ENCODE measurements around the gene EEA1. TPM values are rescaled to one million over a fixed set of nuclear protein-coding genes. Genes with fewer than 3 reads are reported as not detected.

The EEA1 gene
- total and polyA plus RNA-seq, 2 donors (not counting 1 experiment from before 2014, with no cell fraction given) = 25.6 to 46.4 TPM

DNA sequence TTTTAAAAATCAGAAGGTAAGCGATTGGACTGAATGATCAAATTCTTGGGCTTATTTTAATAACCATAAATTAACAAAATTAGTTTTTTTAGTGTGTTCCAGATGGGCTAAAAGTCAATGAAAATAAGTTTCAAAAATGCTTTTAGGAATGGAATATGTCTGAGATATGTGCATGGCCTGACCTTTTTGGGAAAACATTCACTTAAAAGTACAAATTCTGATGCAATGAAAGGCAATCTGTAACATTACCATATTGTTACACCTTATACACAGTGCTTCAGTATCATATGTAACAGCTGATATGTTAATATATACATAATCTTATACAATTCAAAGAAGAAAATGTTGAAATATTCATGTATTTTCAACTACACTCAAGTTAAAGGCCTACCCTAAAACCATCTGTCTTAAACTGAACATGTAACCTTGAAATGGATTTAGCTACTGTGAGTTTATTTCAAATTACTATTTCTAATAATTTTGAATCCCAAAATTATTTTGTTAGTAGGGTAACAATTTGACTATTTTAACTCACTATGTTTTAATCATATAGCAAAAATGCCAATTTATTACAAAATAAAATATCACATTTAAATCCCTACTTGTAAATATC, 84.8 kb downstream of the EEA1 start:
- Histone ChIP-seq H3K4me3 (replicated peaks in 1 of 4; ENCODE audit: control extremely low read depth in 1 of 4, insufficient read depth in 1 of 4, low read depth in 3 of 4, low read length in 4 of 4) (no peak overlapping the region), H3K27me3 (ENCODE audit: control insufficient read depth, insufficient read depth, low read length) (no peaks in the 10 kb centered on the region), H2AFZ (ENCODE audit: low read length) (no peak overlapping the region), H3K9ac (ENCODE audit: insufficient read depth, low read length) (no peak overlapping the region), H3K9me3 (ENCODE audit: control insufficient read depth, insufficient read depth, low read depth, low read length) (no peaks in the 10 kb centered on the region), H3K36me3 (ENCODE audit: control insufficient read depth, insufficient read depth, low read length) (no peaks in the 10 kb centered on the region), H3K4me2 (ENCODE audit: extremely low read depth, insufficient read depth, low read length) (no peak overlapping the region), H4K20me1 (ENCODE audit: control insufficient read depth, extremely low read depth, insufficient read depth, low read length) (no peaks in the 10 kb centered on the region), H3K79me2 (ENCODE audit: control insufficient read depth, insufficient read depth, low read length) (no peaks in the 10 kb centered on the region), H3K4me1 (ENCODE audit: control insufficient read depth, extremely low read depth, insufficient read depth, low read length) (peaks cover 3% of the 10 kb centered on the region), H3K27ac (ENCODE audit: insufficient read depth, low read length) (no peak overlapping the region)
- no peak for TF ChIP-seq EZH2 (IDR thresholded peaks at IDR 0.05; ENCODE audit: low read length, missing control alignments)
- TF ChIP-seq, protein P1, sequence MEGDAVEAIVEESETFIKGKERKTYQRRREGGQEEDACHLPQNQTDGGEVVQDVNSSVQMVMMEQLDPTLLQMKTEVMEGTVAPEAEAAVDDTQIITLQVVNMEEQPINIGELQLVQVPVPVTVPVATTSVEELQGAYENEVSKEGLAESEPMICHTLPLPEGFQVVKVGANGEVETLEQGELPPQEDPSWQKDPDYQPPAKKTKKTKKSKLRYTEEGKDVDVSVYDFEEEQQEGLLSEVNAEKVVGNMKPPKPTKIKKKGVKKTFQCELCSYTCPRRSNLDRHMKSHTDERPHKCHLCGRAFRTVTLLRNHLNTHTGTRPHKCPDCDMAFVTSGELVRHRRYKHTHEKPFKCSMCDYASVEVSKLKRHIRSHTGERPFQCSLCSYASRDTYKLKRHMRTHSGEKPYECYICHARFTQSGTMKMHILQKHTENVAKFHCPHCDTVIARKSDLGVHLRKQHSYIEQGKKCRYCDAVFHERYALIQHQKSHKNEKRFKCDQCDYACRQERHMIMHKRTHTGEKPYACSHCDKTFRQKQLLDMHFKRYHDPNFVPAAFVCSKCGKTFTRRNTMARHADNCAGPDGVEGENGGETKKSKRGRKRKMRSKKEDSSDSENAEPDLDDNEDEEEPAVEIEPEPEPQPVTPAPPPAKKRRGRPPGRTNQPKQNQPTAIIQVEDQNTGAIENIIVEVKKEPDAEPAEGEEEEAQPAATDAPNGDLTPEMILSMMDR (conservative IDR thresholded peaks at IDR 0.05 in 1 of 2, IDR thresholded peaks at IDR 0.05 in 1 of 2; ENCODE audit: low read depth in 1 of 2, low read length in 2 of 2) = no peak
- peak in 1 of 2 donors; percentile 83 for DNase-seq (ENCODE audit: low read depth in 2 of 2)

DNA sequence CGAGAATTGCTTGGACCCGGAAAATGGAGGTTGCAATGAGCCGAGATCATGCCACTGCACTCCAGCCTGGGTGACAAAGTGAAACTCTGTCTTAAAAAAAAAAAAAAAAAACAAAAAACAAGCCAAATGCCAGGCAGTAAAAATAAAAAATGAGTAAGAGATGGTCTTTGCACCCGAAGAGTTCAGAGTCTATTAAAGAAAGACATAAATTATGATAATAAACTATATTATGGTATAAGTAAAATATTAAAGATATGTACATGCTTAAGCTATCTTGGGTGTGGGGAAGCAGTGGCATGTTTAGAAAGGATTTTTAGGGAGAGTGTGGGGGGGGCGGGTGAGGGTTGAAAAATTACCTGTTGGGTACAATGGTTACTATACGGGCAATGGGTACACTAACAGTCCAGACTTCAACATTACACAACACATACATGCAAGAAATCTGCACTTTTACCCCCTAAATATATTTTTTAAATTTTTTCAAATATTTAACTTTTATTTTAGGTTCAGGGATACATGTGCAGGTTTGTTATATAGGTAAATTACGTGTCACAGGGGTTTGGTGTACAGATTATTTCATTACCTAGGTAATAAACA, 99.3 kb downstream of the EEA1 start:
- no peak overlapping the region for H3K27ac ChIP-seq (ENCODE audit: insufficient read depth, low read length)
- DNase-seq (ENCODE audit: low read depth in 2 of 2) = no peak
- no peaks in the 10 kb centered on the region for H3K79me2 ChIP-seq (ENCODE audit: control insufficient read depth, insufficient read depth, low read length)

DNA sequence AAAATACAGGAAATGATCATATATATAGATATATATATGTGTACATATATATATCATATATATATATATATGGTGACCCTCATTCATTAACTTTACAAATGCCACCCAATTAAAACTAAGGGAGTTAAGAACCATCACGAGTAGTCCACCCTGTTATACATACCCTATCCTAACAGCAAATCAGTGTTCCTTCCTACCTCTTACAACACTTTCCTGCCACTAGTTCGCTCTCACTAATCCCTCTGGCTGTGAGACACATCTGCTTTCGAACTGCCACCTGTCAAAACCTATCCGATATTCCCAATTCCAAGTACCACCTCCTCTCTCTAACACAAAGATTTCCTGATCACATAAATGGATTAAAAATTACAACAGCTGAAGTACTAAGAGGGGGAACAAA, 100.5 kb downstream of the EEA1 start:
- H3K27ac ChIP-seq (ENCODE audit: insufficient read depth, low read length) = no peak overlapping the region
- no peaks in the 10 kb centered on the region for H3K4me1 ChIP-seq (ENCODE audit: control insufficient read depth, extremely low read depth, insufficient read depth, low read length)
- H3K9ac ChIP-seq (ENCODE audit: insufficient read depth, low read length) = no peak overlapping the region
- no peak for DNase-seq (ENCODE audit: low read depth in 2 of 2)
- no peaks in the 10 kb centered on the region for H3K79me2 ChIP-seq (ENCODE audit: control insufficient read depth, insufficient read depth, low read length)
- TF ChIP-seq, protein P1 (conservative IDR thresholded peaks at IDR 0.05 in 1 of 2, IDR thresholded peaks at IDR 0.05 in 1 of 2; ENCODE audit: low read depth in 1 of 2, low read length in 2 of 2) = no peak
- no peak for TF ChIP-seq EZH2 (IDR thresholded peaks at IDR 0.05; ENCODE audit: low read length, missing control alignments)
- H2AFZ ChIP-seq (ENCODE audit: low read length) = no peak overlapping the region
- no peaks in the 10 kb centered on the region for H3K9me3 ChIP-seq (ENCODE audit: control insufficient read depth, insufficient read depth, low read depth, low read length)
- H3K4me2 ChIP-seq (ENCODE audit: extremely low read depth, insufficient read depth, low read length) = no peak overlapping the region
- H3K4me3 ChIP-seq (replicated peaks in 1 of 4; ENCODE audit: control extremely low read depth in 1 of 4, insufficient read depth in 1 of 4, low read depth in 3 of 4, low read length in 4 of 4) = no peak overlapping the region
- H3K27me3 ChIP-seq (ENCODE audit: control insufficient read depth, insufficient read depth, low read length) = no peaks in the 10 kb centered on the region
- peaks cover 2% of the 10 kb centered on the region for H3K36me3 ChIP-seq (ENCODE audit: control insufficient read depth, insufficient read depth, low read length)
- no peaks in the 10 kb centered on the region for H4K20me1 ChIP-seq (ENCODE audit: control insufficient read depth, extremely low read depth, insufficient read depth, low read length)

More for the DNA sequence above, 99.3 kb downstream of the EEA1 start:
- no peak overlapping the region for H3K4me2 ChIP-seq (ENCODE audit: extremely low read depth, insufficient read depth, low read length)
- no peak overlapping the region for H2AFZ ChIP-seq (ENCODE audit: low read length)
- H3K9ac ChIP-seq (ENCODE audit: insufficient read depth, low read length) = no peak overlapping the region
- H3K4me1 ChIP-seq (ENCODE audit: control insufficient read depth, extremely low read depth, insufficient read depth, low read length) = no peaks in the 10 kb centered on the region
- H4K20me1 ChIP-seq (ENCODE audit: control insufficient read depth, extremely low read depth, insufficient read depth, low read length) = no peaks in the 10 kb centered on the region
- H3K4me3 ChIP-seq (replicated peaks in 1 of 4; ENCODE audit: control extremely low read depth in 1 of 4, insufficient read depth in 1 of 4, low read depth in 3 of 4, low read length in 4 of 4) = no peak overlapping the region
- H3K36me3 ChIP-seq (ENCODE audit: control insufficient read depth, insufficient read depth, low read length) = no peaks in the 10 kb centered on the region
- H3K9me3 ChIP-seq (ENCODE audit: control insufficient read depth, insufficient read depth, low read depth, low read length) = no peaks in the 10 kb centered on the region
- no peaks in the 10 kb centered on the region for H3K27me3 ChIP-seq (ENCODE audit: control insufficient read depth, insufficient read depth, low read length)
- no peak for TF ChIP-seq EZH2 (IDR thresholded peaks at IDR 0.05; ENCODE audit: low read length, missing control alignments)
- TF ChIP-seq, protein P1 (conservative IDR thresholded peaks at IDR 0.05 in 1 of 2, IDR thresholded peaks at IDR 0.05 in 1 of 2; ENCODE audit: low read depth in 1 of 2, low read length in 2 of 2) = no peak
